Measurements from ENCODE around the gene FUT2.

The FUT2 gene

GRCh38 chr19:48695743-48696352 is at the start of gene FUT2:
Gene FUT2, plus strand, starts transcription at chr19:48695971. Its CDS starts 6,986 bp downstream, at chr19:48702957.
- peak within 1 kb of the TSS; percentile 31 for H3K4me3 ChIP-seq (ENCODE audit: low read length)
- TF ChIP-seq CTCF (conservative IDR thresholded peaks at IDR 0.05; ENCODE audit: low read depth, low read length): no peak
- no peak for DNase-seq (ENCODE audit: low read depth)

- TF ChIP-seq CTCF (conservative IDR thresholded peaks at IDR 0.05; ENCODE audit: low read depth, low read length): peak; percentile 82
- DNase-seq (ENCODE audit: low read depth): no peak
- H3K4me3 ChIP-seq (ENCODE audit: low read length): peak within 1 kb of the TSS; percentile 51
Measured at GRCh38 chr19:48646001-48646721, 49.6 kb upstream of the FUT2 start, which contains the start of gene CA11. Gene CA11, minus strand, starts transcription at chr19:48646187. Its CDS starts 555 bp downstream, at chr19:48645632.

- no peak for TF ChIP-seq CTCF (conservative IDR thresholded peaks at IDR 0.05; ENCODE audit: low read depth, low read length)
- no peak for DNase-seq (ENCODE audit: low read depth)
- no peak overlapping the region for H3K4me3 ChIP-seq (ENCODE audit: low read length)
Measured at GRCh38 chr19:48646722-48647216, 49.0 kb upstream of the FUT2 start.

- no peak overlapping the region for H3K4me3 ChIP-seq (ENCODE audit: low read length)
- no peak for TF ChIP-seq CTCF (conservative IDR thresholded peaks at IDR 0.05; ENCODE audit: low read depth, low read length)
- no peak for DNase-seq (ENCODE audit: low read depth)
Measured at GRCh38 chr19:48648134-48648533, 47.6 kb upstream of the FUT2 start.

- H3K4me3 ChIP-seq (ENCODE audit: low read length): no peak overlapping the region
- no peak for TF ChIP-seq CTCF (conservative IDR thresholded peaks at IDR 0.05; ENCODE audit: low read depth, low read length)
- no peak for DNase-seq (ENCODE audit: low read depth)
Measured at GRCh38 chr19:48650974-48651682, 44.6 kb upstream of the FUT2 start.

GRCh38 chr19:48651683-48652048 is 44.1 kb upstream of the FUT2 start:
- TF ChIP-seq CTCF (conservative IDR thresholded peaks at IDR 0.05; ENCODE audit: low read depth, low read length): no peak
- no peak for DNase-seq (ENCODE audit: low read depth)

More at GRCh38 chr19:48651683-48652048, 44.1 kb upstream of the FUT2 start:
- H3K4me3 ChIP-seq (ENCODE audit: low read length): no peak overlapping the region
